Stimulated activated CD8-positive, alpha-beta memory T cell treated with anti-CD3 and anti-CD28 coated beads, Interleukin-15, amount 100 ng/mL, for 1 hour (primary cell): ENCODE data around the gene LRP10.

Experiments
- DNase-seq: peaks from one replicate; pipeline ENCODE4 v3.0.0-alpha.2; 2020; ENCODE audit warnings: low read depth

The LRP10 gene

DNA sequence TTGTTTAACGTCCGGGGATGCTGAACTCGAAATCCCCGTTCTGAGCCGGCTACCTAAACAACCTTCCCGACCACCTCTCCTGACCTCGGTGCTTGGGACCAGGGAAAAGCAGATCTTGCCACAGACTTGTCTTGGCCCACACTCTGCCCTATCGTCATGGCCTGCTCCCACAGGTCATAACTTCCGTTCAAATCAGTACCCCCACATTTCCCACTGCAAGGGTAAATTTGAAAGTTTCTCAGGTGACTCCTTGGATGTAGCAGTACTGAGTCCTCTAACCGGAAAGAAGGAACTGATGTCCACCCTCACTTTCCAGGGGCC lies 48.0 kb downstream of the LRP10 start:
- no peak for DNase-seq

DNA sequence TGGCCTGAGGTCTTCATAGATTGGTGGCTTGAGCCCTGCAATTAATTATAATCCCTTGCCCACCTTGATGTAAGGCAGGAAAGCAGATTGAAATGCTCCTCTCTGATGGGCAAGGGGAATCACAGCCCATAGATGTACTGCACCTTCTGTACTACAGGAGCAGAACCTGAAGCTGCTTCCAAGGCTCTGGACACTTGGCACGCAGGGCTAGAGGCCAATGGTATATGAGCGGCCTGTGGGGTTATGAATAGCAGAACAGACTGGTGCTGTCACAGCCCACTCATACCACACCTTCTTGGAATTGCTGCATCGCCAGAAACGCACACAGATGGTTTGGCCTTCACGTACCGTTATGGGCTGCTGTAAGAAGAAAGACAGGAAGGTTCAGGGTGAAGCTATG lies 49.2 kb downstream of the LRP10 start:
- DNase-seq: no peak

DNA sequence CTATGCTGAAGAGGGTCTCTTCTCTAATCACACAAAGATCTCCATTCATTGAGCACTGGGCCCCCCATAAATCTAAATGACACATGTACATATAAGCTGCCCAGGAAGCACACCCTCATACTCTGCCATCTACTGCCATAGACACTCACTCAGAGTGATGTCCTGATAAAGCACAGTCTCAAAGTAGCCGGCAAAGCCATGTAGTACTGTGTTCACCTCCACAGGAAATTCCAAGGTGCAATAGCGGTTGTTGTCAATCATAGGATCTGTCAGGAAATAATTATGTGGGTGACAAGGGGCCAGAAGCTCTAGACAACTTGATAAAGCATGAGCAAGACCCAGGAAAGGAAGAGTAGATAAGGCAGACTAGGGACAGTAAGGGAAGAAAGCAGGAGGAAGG lies 50.8 kb downstream of the LRP10 start:
- DNase-seq: no peak

DNA sequence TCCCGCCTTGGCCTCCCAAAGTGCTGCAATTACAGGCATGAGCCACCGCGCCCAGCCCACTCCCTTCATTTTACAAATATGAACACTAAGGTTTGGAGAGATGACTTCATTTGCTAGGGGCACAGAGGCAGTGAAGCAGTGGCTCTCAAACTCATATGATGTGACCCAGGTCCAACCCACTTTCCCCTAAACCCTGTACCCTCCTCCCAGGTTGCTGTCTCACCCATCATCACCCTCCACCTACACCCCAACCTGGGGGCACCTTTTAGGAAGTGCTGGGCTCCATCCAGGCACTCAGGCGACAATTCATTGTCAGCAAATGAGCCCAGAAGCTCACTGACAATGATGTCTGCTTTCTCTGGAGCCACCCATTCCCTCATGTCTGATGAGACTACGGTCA lies 52.2 kb downstream of the LRP10 start:
- DNase-seq: no peak

DNA sequence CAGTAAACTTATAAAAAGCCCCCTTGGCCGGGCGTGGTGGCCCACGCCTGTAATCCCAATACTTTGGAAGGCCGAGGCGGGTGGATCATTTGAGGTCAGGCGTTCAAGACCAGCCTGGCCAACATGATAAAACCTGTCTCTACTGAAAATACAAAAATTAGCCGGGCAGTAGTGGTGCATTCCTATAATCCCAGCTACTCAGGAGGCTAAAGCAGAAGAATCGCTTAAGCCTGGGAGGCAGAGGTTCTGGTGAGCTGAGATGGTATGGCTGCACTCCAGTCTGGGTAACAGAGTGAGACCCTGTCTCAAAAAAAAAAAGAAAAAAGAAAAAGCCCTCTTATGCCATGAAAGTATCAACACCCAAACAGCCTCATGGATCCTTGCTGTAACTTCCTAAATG lies 54.0 kb downstream of the LRP10 start:
- DNase-seq: no peak

DNA sequence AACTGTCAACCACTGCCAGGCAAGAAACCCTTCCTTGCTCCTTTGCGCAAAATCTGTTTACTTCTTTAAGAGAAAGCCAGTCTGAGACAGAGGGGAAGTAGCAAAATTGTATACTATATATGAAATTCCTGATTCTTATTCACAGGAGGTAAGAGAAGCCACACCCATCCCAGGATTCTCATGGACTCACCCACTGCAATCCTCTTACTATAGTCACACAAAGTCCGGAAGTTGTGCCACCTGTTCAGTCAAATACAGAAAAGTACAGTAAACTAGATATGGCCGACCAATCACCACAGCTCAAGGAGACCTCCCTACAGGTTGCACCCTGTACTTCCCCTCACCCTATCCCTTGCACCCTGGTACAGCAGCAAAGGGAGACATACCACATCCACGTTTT lies 54.8 kb downstream of the LRP10 start:
- no peak for DNase-seq

DNA sequence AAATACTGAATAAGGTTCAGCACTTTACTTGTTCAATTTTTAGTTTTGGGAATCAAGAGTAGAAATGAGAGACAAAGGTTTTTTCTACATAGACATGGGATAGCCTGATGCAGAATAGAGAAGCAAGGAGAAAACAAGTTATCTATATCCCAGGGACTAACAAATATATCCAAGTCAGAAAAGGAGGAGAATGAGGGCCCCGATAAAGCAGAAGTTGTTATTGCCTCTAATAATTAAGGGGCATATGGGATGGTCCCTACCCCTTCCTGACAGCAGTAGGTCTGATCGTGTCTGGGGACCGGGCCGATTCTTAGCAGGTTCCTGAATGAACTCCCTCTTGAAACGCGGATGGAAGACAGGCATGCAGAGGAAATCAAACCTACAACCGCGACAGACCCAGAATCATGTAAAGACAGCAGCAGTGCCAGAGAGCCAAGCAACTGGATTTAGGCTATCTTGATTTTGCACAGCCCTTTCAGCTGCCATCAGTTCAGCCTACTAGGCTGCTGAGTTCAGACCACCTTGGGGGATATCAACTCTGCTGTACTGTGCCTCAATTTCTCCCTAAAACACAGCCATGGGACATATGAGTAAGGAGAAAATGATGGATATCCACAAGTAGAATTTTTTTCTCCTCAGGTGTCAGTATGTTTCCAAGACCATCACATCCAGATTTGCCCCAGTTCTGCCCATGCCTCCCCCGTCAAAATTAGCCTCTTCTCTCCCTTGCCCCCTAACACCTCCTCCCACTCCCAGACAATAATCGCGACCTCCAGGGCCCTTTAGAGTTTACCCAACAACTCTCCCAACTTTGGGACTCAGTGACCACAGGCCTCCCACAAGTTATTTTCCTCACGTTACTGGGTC lies 56.9 kb downstream of the LRP10 start:
- no peak for DNase-seq

DNA sequence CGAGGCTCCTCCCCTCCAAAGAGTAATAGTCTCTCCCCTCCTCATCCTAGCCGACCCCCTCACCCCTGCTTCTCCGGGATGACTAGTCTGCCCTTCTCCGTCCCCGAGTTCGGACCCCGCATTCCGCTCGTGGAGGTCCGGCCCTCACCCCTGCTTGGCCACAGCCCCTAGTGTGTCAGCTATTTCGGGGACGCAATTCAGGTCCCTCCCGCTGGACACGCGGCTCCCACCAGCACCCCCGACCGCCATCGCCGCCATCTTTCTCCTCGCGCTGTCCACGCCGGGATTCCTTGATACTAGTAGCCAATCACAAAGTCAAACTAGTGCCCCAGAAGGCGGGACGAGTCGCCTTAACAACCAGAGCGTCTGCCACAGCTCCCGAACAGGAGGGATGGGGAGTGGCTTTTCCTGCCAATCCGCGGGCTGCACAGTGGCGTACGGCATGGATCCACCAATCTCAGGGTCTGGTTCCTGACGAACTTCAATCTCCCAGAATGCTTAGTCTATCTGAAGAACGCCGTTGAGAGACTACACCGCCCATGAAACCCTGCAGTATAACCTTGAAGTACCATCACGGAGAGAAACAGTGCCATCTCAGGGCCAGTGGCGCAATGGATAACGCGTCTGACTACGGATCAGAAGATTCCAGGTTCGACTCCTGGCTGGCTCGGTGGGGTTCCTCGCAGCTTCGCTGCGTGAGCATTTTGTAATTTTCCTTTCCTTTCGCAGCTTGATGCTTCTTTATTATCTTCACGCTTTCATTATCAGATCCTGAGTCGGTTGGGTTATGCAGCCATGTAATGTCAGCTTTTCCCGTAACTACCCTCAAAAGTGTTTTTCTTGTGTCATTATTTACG lies 57.8 kb downstream of the LRP10 start, which contains the start of gene PRMT5:
Gene PRMT5 (minus strand): TSS at position 273 of the 857 bp plus-strand sequence. CDS start 15 bp downstream, at position 258.
- DNase-seq: peak; percentile 96

DNA sequence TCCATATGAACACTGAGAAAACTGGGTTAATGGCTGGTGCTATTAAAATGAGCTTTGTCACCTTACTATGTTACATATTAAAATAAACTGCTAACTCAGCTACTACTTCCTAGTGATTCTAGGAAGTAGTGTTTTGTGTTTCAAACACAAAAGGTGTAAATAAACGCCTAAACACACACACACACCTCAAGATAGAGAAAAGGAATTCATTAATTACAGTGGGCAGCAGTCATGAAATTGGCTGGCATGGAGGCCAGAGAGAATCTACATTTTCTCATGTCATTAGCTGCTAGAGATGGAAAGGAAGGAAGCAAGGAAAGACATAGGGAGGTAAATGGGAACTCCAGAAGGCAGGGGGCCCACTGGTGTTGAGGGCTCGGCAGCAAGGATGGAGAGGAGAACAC lies 58.4 kb downstream of the LRP10 start:
- DNase-seq: no peak
